GM19240 (cell line): ENCODE results near the gene DNAJC6.
"Not testable (repeated sequence)": the region's sequence is repeated elsewhere in the genome, so short reads cannot be mapped to it uniquely, and the experiment has no call there.

Experiments used
- DNase-seq: peaks from one replicate; pipeline ENCODE4 v3.0.0; 2011; ENCODE audit warnings: low spot score; ENCODE audit not compliant: insufficient read length

Gene DNAJC6

GRCh38 chr1:65429078-65429477, 119.7 kb downstream of the DNAJC6 start:
- DNase-seq, result no peak

GRCh38 chr1:65429806-65430205, 120.5 kb downstream of the DNAJC6 start:
- DNase-seq, result no peak

- peak; percentile 12 for DNase-seq
Measured at GRCh38 chr1:65431111-65431705, 121.9 kb downstream of the DNAJC6 start.

GRCh38 chr1:65432918-65433317, 123.6 kb downstream of the DNAJC6 start:
- DNase-seq, result no peak

GRCh38 chr1:65434255-65434654, 124.9 kb downstream of the DNAJC6 start:
- DNase-seq, result no peak

GRCh38 chr1:65434760-65435159, 125.4 kb downstream of the DNAJC6 start:
- no peak for DNase-seq

GRCh38 chr1:65435987-65436386, 126.6 kb downstream of the DNAJC6 start:
- DNase-seq, result no peak

GRCh38 chr1:65437616-65438015, 128.3 kb downstream of the DNAJC6 start:
- no peak for DNase-seq

GRCh38 chr1:65440322-65440900, 131.1 kb downstream of the DNAJC6 start:
- no peak for DNase-seq

- no peak for DNase-seq
Measured at GRCh38 chr1:65440915-65441314, 131.6 kb downstream of the DNAJC6 start.

GRCh38 chr1:65441464-65441863, 132.1 kb downstream of the DNAJC6 start:
- DNase-seq, result no peak

GRCh38 chr1:65442442-65442841, 133.1 kb downstream of the DNAJC6 start:
- no peak for DNase-seq

- DNase-seq, result no peak
Measured at GRCh38 chr1:65443647-65444046, 134.3 kb downstream of the DNAJC6 start.

GRCh38 chr1:65444128-65444640, 134.8 kb downstream of the DNAJC6 start:
- no peak for DNase-seq

GRCh38 chr1:65445837-65446236, 136.5 kb downstream of the DNAJC6 start:
- no peak for DNase-seq

GRCh38 chr1:65449214-65449823, 140.0 kb downstream of the DNAJC6 start:
- DNase-seq, result no peak

GRCh38 chr1:65455678-65456077, 146.3 kb downstream of the DNAJC6 start:
- not testable (repeated sequence) for DNase-seq

- DNase-seq, result no peak
Measured at GRCh38 chr1:65456481-65456880, 147.1 kb downstream of the DNAJC6 start.

- DNase-seq, result no peak
Measured at GRCh38 chr1:65457868-65458267, 148.5 kb downstream of the DNAJC6 start.

GRCh38 chr1:65458730-65459396, 149.5 kb downstream of the DNAJC6 start:
- DNase-seq, result no peak

GRCh38 chr1:65459397-65459768, 150.0 kb downstream of the DNAJC6 start:
- no peak for DNase-seq
